Cardiac septum (tissue), 1 donor: Measurements from ENCODE around the gene PET100. TPM values are rescaled to one million over a fixed set of nuclear protein-coding genes. Genes with fewer than 3 reads are reported as not detected.
"Not testable (repeated sequence)": the region's sequence is repeated elsewhere in the genome, so short reads cannot be mapped to it uniquely, and the experiment has no call there.

Experiments
- DNase-seq: peaks from one replicate; pipeline ENCODE4 v3.0.0-alpha.2; 2020; ENCODE audit warnings: low spot score
- intact Hi-C: fragments of 100-400 bp; cut with DNase I; formaldehyde crosslinking; loops from one replicate; pipeline ENCODE4 v1.14.0; 2022
- total RNA-seq: library from RNA; stranded (reverse); fragmentation: NEBNext Ultra II Directional; extraction: Animal tissue kit (Norgen Biotek cat#: 25700); gene quantifications from one replicate; pipeline ENCODE4 v1.2.1, GENCODE V29; 2021
- donor health status: DM: no; HTN: no; CAD: no.

Gene PET100
- total RNA-seq, 1 donor from 2014 or later: 130 TPM

DNA sequence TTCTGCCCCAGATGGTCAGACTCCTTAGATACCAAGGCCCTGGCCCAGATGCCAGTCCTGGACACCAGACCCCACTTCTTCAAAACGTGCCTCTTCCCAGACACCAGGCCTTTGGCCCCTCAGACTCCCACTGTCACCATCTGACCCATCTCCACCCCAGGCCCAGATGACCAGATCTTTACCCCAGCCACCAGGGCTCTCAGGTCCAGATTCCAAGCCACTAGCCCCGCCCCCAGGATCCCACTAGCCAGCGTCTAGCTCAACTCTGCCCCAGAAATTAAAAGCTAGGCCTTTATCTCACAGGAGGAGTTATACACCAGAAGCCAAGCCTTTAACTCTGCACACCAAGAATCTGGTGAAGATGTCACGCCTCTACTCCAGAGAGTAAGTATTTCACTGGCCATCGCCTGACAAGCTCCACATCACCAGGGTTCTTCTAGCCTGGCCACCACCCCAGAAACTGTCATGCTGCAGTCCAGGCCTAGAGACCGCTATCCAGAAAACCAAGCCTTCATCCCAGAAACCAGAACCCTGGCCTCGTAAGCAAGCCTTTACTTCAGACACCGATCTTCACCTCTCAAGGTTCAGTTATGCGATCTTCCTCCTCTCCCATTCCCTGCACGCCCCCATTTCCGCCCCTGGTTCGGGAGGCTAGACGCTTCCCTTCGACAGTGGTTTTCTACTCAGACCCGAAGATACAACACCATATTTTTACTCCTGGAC is 843 bp upstream of the PET100 start:
- intact Hi-C loops: no loop called here
- DNase-seq: no peak

- intact Hi-C loops: no loop called here
- DNase-seq: no peak
Observed at GRCh38 chr19:7631577-7631976, 2.0 kb downstream of the PET100 start.

GRCh38 chr19:7632340-7633203 is 3.0 kb downstream of the PET100 start:
- intact Hi-C loops: no loop called here
- no peak for DNase-seq

DNA sequence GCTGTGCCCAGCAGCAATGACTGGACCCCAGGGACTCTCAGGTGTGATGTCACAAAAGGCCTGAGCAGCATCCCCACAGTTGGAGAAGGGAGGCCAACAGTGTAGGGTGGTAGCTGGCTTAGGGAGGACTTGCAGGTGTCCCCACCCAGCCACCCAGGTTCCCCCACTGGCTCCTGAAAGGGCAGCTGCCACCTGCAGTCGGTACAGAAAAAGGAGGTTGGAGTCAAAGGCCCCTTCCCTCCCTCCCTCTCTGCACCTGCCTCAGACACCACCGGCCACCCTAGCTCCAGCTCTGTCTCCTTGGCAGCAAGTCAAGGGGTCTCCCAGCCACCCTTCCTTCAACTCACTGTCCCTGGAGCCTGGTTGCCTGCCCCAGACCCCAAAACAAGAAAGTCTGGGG is 4.1 kb downstream of the PET100 start, which contains the start of gene PCP2:
PCP2 (minus strand) TSS at position 22 of the 400 bp plus-strand sequence. CDS start 262 bp downstream, outside the sequence.
- DNase-seq: no peak
- intact Hi-C loops: no loop called here

DNA sequence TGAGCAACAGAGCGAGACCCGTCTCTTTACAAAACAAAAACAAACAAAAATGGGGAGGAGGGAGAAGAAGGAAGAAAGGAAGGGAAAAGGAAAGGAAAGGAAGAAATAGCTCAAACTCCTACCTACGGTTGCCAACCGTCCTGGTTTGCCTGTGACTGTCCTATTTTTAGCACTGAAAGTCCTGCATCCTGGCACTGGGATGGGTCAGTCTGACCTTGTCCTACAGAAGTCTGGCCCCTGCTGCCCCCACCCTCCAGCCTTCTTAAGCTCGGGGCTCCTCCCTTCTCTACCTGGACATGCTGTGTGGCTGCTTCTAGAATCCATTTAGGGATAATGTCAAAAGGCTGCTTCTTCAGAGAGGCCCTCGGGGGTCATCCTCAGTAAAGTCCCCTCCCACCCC is 6.1 kb downstream of the PET100 start:
- DNase-seq: no peak
- intact Hi-C loops: no loop called here

GRCh38 chr19:7636317-7636690 is 6.7 kb downstream of the PET100 start:
- intact Hi-C loops: no loop called here
- DNase-seq: no peak

DNA sequence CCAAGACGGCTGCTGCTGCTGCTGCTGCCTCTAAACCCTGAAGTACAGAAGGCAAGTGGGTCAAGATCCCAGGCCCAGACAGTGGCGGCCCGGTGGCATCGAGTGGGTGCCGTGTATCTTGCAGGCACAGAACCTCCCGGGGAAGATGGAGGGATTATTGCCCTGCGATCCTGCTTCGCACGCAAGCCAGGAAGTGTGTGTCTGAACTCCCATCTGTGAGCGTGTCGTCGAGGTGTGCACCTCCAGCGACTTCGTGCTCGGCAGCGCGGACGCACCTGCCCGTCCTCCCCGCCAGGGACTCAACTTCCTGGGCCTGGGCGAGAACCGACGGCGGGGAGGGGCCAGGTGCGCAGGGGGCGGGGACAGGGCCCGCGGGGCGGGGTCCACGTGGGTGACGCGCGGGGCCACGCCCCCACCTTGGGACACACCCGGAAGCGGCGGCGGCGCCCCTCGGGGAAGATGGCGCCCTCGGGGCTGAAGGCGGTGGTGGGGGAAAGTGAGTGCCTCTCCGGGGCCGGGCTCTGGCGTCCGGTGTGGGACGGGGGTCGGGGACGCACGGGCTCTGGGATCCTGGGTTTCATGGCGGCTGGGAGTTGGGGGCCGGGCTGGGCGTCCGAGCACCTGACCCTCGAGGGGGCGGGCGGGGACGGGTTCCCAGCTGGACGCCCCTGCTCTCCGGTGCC is 7.2 kb downstream of the PET100 start, which contains the start of gene STXBP2:
STXBP2 (plus strand) TSS at position 420 of the 683 bp plus-strand sequence; CDS start at position 460, 40 bp downstream.
- intact Hi-C loops: no loop called here

DNA sequence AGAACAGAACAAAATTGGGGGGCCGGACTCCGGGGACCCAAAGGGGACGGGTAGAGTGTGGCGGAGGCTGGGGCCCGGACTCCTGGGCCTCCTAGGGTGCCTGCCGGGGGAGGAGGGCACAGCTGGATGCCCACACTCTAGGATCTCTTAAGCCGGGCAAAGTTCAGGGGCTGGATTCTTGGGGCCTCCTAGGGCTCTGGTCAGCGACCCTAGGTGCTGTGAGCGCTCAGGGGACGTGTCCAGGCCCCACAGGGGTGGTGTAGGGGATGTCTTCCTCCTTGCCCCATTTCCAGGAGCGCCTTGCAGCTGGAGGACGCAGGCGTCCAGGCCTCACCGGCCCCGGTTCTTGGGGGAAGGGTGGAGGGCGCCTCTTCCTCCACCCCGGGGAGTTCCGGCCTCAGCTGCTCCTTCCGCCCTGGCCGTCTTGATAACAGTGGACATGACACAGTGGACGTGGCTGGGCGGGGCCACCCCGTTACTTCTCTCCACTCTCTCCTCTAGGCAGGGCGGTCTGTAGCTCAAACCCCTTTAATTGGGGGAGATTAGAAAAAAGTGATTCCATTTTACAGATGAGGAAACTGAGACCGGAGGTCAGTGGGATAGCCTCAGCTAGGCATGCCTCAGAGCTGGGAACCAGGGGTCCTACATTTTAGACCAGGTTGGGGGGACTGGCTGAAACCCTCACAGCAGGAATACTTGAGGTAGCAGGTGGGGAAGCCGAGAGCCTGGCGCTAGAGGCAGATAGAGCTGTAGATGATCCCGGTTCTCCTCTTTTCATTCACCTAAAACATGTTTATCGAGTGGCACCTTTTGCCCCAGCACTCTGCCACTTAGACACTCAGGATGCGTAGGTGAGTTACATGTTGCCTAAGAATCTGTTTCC is 8.0 kb downstream of the PET100 start:
- peak; percentile 91 for DNase-seq

More for the DNA sequence above, 7.2 kb downstream of the PET100 start, which contains the start of gene STXBP2:
- peak; percentile 91 for DNase-seq

DNA sequence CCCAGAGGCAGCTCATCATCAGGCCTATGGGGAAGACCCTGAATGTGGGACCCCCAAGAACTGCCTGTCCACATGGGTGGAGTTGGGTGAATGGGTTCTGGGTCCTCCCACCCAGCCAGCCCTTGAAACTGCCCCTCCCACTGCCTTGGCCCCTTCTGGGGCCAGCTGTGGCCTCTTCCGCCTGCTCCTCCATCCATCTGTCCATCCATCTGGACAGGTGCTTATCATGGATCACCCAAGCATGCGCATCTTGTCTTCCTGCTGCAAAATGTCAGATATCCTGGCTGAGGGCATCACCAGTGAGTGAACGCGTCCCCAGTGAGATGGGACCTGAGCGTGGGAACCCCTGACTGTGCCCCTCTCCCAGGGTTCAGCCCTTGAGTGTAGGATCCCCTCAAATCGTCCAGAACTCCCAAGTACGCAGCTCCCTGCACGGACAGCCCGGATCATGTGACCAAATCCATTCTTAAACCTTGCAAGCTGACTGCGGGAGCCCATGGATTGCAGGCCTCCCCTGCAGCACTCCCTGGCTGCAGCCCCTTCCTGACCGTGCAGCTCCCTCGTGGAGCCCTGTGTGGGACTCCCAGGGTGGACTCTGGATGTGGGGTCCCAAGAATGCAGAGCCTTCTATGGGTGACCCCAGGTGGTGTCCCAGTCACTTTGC is 9.3 kb downstream of the PET100 start:
- intact Hi-C loops: no loop called here
- DNase-seq: no peak

More for the DNA sequence above, 8.0 kb downstream of the PET100 start:
- intact Hi-C loops: no loop called here

GRCh38 chr19:7639863-7640348 is 10.3 kb downstream of the PET100 start:
- intact Hi-C loops: no loop called here

DNA sequence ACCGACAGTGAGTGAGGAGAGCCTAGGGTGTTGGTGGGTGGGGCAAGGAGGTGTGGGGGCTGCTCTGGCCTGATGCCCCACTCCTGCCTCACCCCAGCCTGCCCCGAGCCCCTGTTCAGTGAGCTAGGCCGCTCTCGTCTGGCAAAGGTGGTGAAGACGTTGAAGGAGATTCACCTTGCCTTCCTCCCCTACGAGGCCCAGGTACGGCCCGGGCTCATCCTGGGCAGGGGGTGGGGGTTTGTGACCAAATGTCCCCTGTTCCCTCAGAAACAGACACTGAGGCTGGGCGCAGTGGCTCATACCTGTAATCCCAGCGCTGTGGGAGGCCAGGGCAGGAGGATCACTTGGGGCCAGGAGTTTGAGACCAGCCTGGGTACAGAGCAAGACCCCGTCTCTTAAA is 11.2 kb downstream of the PET100 start:
- no peak for DNase-seq
- intact Hi-C loops: no loop called here

More at GRCh38 chr19:7639863-7640348, 10.3 kb downstream of the PET100 start:
- DNase-seq: no peak

GRCh38 chr19:7641290-7642276 is 12.0 kb downstream of the PET100 start:
- intact Hi-C loops: no loop called here
- no peak for DNase-seq

GRCh38 chr19:7642295-7643030 is 12.9 kb downstream of the PET100 start:
- DNase-seq: no peak
- intact Hi-C loops: no loop called here

- no peak for DNase-seq
- intact Hi-C loops: no loop called here
Observed at GRCh38 chr19:7643031-7643415, 13.4 kb downstream of the PET100 start.

DNA sequence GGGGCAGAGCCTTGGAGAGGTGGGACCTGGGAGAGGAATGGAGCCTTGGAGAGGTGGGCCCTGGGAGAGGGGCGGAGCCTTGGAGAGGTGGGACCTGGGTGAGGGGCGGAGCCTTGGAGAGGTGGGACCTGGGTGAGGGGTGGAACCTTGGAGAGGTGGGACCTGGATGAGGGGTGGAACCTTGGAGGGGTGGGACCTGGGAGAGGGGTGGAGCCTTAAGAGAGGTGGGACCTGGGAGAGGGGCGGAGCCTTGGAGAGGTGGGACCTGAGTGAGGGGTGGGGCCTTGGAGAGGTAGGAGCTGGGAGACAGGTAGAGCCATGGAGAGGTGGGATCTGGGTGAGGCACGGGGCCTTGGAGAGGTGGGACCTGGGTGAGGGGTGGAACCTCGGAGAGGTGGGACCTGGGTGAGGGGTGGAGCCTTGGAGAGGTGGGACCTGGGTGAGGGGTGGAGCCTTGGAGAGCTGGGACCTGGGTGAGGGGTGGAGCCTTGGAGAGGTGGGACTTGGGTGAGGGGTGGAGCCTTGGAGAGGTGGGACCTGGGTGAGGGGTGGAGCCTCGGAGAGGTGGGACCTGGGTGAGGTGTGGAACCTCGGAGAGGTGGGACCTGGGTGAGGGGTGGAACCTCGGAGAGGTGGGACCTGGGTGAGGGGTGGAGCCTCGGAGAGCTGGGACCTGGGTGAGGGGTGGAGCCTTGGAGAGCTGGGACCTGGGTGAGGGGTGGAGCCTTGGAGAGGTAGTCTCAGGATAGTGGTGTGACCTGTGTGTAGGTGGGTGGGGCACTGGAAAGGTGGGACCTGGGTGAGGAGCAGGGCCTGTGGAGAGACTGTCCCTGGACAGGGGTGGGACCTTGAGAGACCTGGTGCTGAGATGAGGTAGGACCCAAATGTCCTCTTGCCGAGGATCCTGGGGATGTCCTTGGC is 14.3 kb downstream of the PET100 start:
- DNase-seq, intact Hi-C loops: not testable (repeated sequence)

- no peak for DNase-seq
- intact Hi-C loops: no loop called here
Observed at GRCh38 chr19:7644550-7644877, 14.9 kb downstream of the PET100 start.
